Left lung (tissue), 10 donors: ENCODE data around the gene RITA1. TPM values are rescaled to one million over a fixed set of nuclear protein-coding genes. Genes with fewer than 3 reads are reported as not detected.

Experiments used
- ATAC-seq: fragments of 200-7000 bp; cut with Tn5 transposase; one replicate; pipeline ENCODE4 v1.9.1; 2020; ENCODE audit warnings: moderate library complexity
- DNase-seq, 4 donors: peaks; one replicate each; pipeline ENCODE4 v3.0.0-alpha.2; 2013 to 2020
- H3K27ac ChIP-seq, 2 donors: fragments of 200-600 bp; sonication (generic) in 1 of 2; one replicate each; pipeline versions ENCODE4 v1.5.0 to v1.8.0; 2020 to 2021
- H3K27me3 ChIP-seq, 2 donors: fragments of 200-600 bp; sonication (generic) in 1 of 2; one replicate each; pipeline versions ENCODE4 v1.5.0 to v1.8.0; 2020 to 2021
- H3K36me3 ChIP-seq, 2 donors: fragments of 200-600 bp; sonication (generic) in 1 of 2; one replicate each; pipeline versions ENCODE4 v1.5.0 to v1.8.0; 2020 to 2021
- H3K4me1 ChIP-seq, 2 donors: fragments of 200-600 bp; one replicate each; pipeline ENCODE4 v1.8.0; 2021
- H3K4me3 ChIP-seq, 2 donors: fragments of 200-600 bp; sonication (generic) in 1 of 2; one replicate each; pipeline versions ENCODE4 v1.5.0 to v1.8.0; 2020 to 2021; ENCODE audit warnings: mild to moderate bottlenecking in 1 of 2
- H3K9me3 ChIP-seq, 2 donors: fragments of 200-600 bp; sonication (generic) in 1 of 2; one replicate each; pipeline versions ENCODE4 v1.5.0 to v1.8.0; 2020 to 2021
- intact Hi-C, 2 donors: fragments of 100-400 bp; cut with DNase I; formaldehyde crosslinking; loops; one replicate each; pipeline versions ENCODE4 v1.11.2 to v1.14.2; 2022
- polyA plus RNA-seq, 6 donors: library from polyadenylated mRNA; unstranded; fragments of 120-200 nt; gene quantifications; one replicate each; pipeline ENCODE4 v1.2.1, GENCODE V29; 2013; ENCODE audit not compliant: insufficient read length in 6 of 6
- total RNA-seq, 2 donors: library from RNA; stranded (reverse); fragmentation: NEBNext Ultra II Directional; extraction: Animal tissue kit (Norgen Biotek cat#: 25700); gene quantifications; one replicate each; pipeline ENCODE4 v1.2.1, GENCODE V29; 2021
- TF ChIP-seq, protein P1 (sequence below), 2 donors: fragments of 200-600 bp; sonication (generic) in 1 of 2; IDR thresholded peaks; one replicate each; pipeline versions ENCODE4 v1.5.0 to v1.8.0; 2021; ENCODE audit warnings: antibody characterized with exemption in 2 of 2
- donor health status: DM: no; HTN: yes; CAD: no.
- donor health status: DM: no; HTN: no; CAD: no.

Gene RITA1
- total and polyA plus RNA-seq, 8 donors: 9.1 to 17.3 (median 11.9) TPM

DNA sequence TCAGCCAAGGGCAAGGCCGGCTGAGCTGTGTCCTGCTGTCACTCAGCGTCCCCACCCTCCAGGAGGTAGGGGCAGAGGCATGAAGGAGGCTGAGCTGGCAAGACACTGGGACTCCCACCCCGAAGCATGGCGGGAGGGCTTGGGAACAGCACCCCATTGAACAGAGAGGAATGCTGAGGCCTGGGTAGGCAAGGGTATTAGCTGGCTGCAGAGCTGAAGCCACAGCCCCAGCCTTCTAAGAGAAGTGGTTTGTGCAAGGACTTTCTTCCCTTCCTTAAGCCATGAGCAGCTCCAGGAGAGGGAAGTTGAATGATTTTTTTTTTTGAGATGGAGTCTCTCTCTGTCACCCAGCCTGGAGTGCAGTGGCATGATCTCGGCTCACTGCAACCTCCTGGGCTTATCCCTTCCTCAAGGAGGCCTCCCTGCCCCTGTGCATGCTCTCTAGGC is 42.6 kb upstream of the RITA1 start:
- no peak for DNase-seq
- Histone ChIP-seq H3K4me3 (no peak overlapping the region), H3K4me1 (peaks cover 0 to 14% of the 10 kb centered on the region in 2 donors), H3K27me3 (peaks cover 0 to 26% of the 10 kb centered on the region in 2 donors), H3K36me3 (no peaks in the 10 kb centered on the region), H3K9me3 (no peaks in the 10 kb centered on the region), H3K27ac (peak overlapping the region in 1 of 2 donors; percentile 50)
- TF ChIP-seq, protein P1, sequence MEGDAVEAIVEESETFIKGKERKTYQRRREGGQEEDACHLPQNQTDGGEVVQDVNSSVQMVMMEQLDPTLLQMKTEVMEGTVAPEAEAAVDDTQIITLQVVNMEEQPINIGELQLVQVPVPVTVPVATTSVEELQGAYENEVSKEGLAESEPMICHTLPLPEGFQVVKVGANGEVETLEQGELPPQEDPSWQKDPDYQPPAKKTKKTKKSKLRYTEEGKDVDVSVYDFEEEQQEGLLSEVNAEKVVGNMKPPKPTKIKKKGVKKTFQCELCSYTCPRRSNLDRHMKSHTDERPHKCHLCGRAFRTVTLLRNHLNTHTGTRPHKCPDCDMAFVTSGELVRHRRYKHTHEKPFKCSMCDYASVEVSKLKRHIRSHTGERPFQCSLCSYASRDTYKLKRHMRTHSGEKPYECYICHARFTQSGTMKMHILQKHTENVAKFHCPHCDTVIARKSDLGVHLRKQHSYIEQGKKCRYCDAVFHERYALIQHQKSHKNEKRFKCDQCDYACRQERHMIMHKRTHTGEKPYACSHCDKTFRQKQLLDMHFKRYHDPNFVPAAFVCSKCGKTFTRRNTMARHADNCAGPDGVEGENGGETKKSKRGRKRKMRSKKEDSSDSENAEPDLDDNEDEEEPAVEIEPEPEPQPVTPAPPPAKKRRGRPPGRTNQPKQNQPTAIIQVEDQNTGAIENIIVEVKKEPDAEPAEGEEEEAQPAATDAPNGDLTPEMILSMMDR (IDR thresholded peaks at IDR 0.05): no peak
- intact Hi-C loops: no loop called here
- peak; percentile 58 for ATAC-seq

DNA sequence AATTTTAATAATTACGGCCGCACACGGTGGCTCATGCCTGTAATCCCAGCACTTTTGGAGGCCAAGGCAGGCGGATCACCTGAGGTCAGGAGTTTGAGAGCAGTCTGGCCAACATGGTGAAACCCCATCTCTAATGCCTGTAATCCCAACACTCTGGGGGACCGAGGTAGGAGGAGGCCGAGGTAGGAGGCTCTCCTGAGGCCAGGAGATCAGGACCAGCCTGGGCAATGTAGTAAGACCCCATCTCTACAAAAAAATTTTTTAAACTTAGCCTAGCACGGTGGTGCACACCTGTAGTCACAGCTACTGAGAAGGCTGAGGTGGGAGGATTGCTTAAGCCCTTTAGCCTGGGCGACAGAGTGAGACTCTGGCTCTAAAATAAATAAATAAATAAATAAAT is 41.6 kb upstream of the RITA1 start:
- no peaks in the 10 kb centered on the region for H3K36me3 ChIP-seq
- peaks cover 0 to 29% of the 10 kb centered on the region in 2 donors for H3K27me3 ChIP-seq
- no peak for ATAC-seq
- no peak for DNase-seq
- H3K27ac ChIP-seq: no peak overlapping the region
- H3K4me3 ChIP-seq: no peak overlapping the region
- intact Hi-C loops: no loop called here
- H3K4me1 ChIP-seq: peaks cover 0 to 14% of the 10 kb centered on the region in 2 donors
- TF ChIP-seq, protein P1 (IDR thresholded peaks at IDR 0.05): no peak
- no peaks in the 10 kb centered on the region for H3K9me3 ChIP-seq

DNA sequence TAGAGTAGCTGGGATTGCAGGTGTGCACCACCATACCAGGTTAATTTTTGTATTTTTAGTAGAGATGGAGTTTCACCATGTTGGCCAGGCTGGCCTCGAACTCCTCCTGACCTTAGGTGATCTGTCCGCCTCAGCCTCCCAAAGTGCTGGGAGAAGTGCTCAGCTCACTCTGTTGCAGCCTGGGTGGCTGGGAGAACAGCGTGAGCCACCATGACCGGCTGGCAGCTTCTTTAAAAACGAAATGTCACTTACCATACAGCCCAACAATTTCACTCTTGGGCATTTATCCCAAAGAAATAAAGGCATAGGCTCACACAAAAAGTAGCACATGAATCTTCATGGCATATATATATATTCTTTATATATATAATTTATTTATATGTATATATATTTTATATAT is 40.7 kb upstream of the RITA1 start:
- no peak for ATAC-seq
- intact Hi-C loops: no loop called here

DNA sequence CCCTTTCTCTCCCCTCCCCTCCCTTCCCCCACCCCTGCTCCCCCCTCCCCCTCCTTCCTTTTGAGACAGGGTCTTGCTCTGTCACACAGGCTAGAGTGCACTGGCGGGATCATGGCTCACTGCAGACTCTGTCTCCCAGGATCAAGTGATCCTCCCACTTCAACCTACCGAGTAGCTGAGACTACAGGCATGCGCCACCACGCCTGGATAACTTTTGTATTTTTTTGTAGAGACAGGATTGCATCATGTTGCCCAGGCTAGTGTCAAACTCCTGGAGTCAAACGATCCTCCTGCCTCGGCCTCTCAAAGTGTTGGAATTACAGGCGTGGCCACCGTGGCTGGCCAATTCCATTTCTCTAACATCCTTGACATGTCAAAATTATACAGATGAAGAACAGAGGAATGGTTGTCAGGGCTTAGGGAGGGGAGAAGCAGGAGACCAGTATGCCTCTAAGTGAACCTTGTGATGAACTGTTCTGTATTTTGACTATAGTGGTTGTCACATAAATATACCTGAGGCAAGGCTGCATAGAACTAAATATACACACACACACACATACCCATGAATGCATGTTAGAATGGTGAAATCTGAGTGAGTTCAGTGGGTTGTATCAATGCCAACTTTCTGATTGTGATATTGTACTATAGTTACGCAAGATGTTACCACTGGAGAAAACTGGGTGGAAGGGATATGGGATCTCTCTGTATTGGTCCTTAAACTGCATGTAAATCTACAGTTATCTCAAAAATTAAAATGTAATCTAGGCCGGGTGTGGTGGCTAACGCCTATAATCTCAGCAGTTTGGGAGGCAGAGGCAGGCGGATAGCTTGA is 39.6 kb upstream of the RITA1 start:
- no peaks in the 10 kb centered on the region for H3K36me3 ChIP-seq
- intact Hi-C loops: no loop called here

More for the DNA sequence above, 40.7 kb upstream of the RITA1 start:
- no peaks in the 10 kb centered on the region for H3K36me3 ChIP-seq
- H3K27ac ChIP-seq: no peak overlapping the region
- DNase-seq: no peak
- H3K9me3 ChIP-seq: no peaks in the 10 kb centered on the region
- peaks cover 0 to 37% of the 10 kb centered on the region in 2 donors for H3K27me3 ChIP-seq
- TF ChIP-seq, protein P1 (IDR thresholded peaks at IDR 0.05): no peak
- no peak overlapping the region for H3K4me3 ChIP-seq
- peaks cover 0 to 14% of the 10 kb centered on the region in 2 donors for H3K4me1 ChIP-seq

DNA sequence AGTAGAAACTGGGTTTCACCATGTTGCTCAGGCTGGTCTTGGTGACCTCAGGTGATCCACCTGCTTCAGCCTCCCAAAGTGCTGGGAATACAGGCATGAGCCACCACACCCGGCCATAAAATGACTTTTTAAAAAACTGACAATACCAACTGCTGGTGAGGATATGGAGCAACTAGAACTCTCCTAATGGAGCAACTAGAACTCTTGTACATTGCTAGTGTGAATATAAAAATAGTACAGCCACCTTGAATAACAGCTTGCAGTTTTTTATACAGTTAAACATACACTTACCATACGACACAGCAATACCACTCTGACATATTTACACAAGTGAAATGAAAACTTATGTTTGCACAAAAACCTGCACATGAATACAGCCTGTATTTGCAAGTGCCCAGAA is 38.5 kb upstream of the RITA1 start:
- H3K4me3 ChIP-seq: no peak overlapping the region
- ATAC-seq (no peak), DNase-seq (no peak)
- H3K9me3 ChIP-seq: no peaks in the 10 kb centered on the region
- TF ChIP-seq, protein P1 (IDR thresholded peaks at IDR 0.05): no peak
- H3K4me1 ChIP-seq: peaks cover 0 to 14% of the 10 kb centered on the region in 2 donors
- intact Hi-C loops: no loop called here
- H3K36me3 ChIP-seq: no peaks in the 10 kb centered on the region
- peaks cover 7 to 59% of the 10 kb centered on the region in 2 donors for H3K27me3 ChIP-seq
- no peak overlapping the region for H3K27ac ChIP-seq

More for the DNA sequence above, 39.6 kb upstream of the RITA1 start:
- Histone ChIP-seq H3K27me3 (peaks cover 0 to 48% of the 10 kb centered on the region in 2 donors), H3K4me1 (peaks cover 0 to 14% of the 10 kb centered on the region in 2 donors), H3K4me3 (no peak overlapping the region), H3K27ac (no peak overlapping the region), H3K9me3 (no peaks in the 10 kb centered on the region)
- TF ChIP-seq, protein P1 (IDR thresholded peaks at IDR 0.05): no peak
- DNase-seq (no peak), ATAC-seq (no peak)
